Esophagus mucosa (tissue), 1 donor: ENCODE results near the gene MAST4. TPM values are rescaled to one million over a fixed set of nuclear protein-coding genes. Genes with fewer than 3 reads are reported as not detected.

Experiments used
- ATAC-seq: fragments of 200-7000 bp; cut with Tn5 transposase; one replicate; pipeline ENCODE4 v1.9.1; 2020
- total RNA-seq: library from RNA; stranded (reverse); gene quantifications from one replicate; pipeline ENCODE4 v1.2.4, GENCODE V29; 2023
- donor health status: DM: yes; HTN: yes; CAD: no.

MAST4 gene
- 106 TPM for total RNA-seq

GRCh38 chr5:66595756-66596635 lies at the start of gene MAST4:
Gene MAST4, plus strand, starts transcription at chr5:66596393. Its CDS starts 263 bp downstream, at chr5:66596656.
- ATAC-seq: peak; percentile 97

- no peak for ATAC-seq
Measured at GRCh38 chr5:66546541-66546940, 49.7 kb upstream of the MAST4 start.

- no peak for ATAC-seq
Measured at GRCh38 chr5:66551338-66551737, 44.9 kb upstream of the MAST4 start.

GRCh38 chr5:66551945-66552344 lies 44.2 kb upstream of the MAST4 start:
- peak; percentile 56 for ATAC-seq

DNA sequence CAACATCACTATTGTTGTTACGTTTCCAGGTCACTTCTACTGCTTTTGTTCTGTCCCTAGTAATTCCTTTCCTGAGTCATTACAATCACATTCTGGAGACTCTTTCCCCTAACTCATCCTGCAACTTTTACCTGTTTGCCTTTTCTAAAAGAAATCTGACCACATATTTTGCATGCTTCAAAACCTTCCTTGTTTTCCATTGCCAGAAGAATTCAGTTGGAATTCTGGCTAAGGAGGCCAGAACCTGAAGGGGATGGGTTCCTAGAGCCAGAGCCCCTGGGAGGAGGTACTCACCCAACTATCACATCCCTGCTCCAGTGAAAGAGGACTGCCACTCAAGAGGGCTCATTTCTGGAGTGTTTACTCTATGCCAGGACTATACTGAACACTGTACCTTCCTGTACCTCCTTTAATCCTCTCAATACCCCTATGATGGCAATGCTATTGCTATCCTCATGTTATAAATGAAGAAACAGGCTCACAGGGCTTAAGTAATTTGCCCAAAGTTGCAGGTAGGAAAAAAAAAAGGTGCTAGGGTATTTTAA lies 42.8 kb upstream of the MAST4 start:
- peak; percentile 42 for ATAC-seq

- ATAC-seq: peak; percentile 93
Measured at GRCh38 chr5:66553916-66554575, 42.1 kb upstream of the MAST4 start.

- ATAC-seq: no peak
Measured at GRCh38 chr5:66554884-66555283, 41.3 kb upstream of the MAST4 start.

DNA sequence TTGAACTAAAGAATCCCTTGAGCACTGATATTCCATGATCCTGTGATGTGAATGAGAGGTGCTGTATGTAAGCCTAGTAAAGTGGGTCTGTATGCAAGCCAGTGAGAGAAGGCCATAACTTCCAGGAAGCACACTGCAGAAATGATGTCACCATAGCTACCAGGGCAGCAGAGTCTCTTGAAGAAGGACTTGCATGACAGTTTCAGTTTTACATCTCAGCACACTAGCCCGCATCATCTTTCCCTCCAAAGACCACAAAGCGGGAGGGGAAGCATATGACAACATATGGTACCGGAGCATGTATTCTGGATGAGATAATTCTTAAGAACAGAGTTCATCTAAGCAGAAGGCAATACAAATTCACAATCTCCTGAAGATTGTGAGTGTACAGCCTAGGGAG lies 37.6 kb upstream of the MAST4 start:
- ATAC-seq: no peak

- no peak for ATAC-seq
Measured at GRCh38 chr5:66560371-66560770, 35.8 kb upstream of the MAST4 start.

DNA sequence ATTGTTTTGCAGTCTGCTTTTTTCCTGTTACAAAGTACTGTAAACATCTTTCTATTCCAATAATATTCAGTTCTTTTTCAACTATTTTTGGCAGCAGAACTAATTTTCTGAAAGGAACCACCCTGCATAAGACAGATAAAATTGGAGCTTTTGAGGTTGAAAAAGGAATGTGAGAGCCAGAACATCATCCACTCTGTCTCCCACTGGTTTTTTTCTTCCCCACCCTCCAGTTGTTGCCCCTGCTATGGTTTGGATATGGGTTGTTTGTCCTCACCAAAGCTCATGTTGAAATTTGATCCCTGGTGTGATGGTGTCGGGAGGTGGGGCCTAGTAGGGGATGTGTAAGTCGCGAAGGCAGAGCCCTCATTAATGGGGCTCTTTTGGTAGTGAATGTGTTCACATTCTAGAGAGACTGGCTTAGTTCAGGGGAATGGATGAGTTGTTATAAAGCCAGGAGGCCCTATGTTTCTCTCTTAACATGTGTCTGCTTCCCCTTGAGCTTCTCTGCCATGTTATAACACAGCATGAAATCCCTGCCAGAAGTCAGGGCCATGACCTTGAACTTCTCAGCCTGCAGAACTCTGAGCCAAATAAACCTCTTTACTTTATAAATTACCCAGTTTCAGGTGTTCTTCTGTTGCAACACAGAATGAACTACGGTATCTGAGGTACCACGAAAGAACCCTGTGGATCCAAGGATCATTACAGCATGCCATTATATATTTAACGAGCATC lies 34.8 kb upstream of the MAST4 start:
- no peak for ATAC-seq

DNA sequence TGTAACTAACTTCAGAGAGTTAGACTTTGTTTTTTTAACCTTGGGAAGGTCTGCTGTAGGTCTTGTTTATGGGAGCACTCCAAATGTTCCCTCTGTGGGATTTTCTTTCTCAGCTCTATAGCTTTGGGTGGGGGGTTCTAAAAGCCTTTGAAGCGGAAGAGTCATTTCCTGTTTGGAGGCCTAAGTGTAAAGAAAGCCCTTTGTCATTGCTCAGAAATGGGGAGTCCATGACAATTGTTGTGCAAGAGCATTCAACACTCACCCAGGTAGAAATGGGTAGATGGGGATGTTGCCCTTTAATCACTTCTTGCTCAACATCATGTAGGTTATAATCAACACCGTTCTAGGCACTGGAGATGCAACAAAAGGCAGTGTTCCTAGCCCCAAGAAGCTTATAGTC lies 30.3 kb upstream of the MAST4 start:
- no peak for ATAC-seq

- no peak for ATAC-seq
Measured at GRCh38 chr5:66567474-66567873, 28.7 kb upstream of the MAST4 start.

GRCh38 chr5:66570201-66570600 lies 26.0 kb upstream of the MAST4 start:
- no peak for ATAC-seq

DNA sequence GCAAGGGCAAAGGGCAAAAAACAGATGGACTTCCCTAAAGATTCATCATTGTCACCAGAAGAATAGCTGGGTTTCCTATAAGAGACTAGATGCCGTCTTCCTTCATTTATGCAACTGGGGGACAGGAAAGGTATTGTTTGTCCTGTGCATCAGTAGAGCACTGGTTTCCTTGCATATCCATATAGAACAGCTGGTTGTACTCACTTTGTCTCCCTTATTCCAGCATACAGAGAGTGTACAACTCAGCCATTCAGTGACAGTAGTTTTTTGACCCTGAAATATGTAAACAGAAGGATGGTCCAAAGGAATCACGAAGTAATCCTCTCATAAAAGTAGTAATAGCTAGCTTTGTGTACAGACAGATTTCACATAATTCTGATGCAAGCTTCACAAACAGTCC lies 22.5 kb upstream of the MAST4 start:
- no peak for ATAC-seq

DNA sequence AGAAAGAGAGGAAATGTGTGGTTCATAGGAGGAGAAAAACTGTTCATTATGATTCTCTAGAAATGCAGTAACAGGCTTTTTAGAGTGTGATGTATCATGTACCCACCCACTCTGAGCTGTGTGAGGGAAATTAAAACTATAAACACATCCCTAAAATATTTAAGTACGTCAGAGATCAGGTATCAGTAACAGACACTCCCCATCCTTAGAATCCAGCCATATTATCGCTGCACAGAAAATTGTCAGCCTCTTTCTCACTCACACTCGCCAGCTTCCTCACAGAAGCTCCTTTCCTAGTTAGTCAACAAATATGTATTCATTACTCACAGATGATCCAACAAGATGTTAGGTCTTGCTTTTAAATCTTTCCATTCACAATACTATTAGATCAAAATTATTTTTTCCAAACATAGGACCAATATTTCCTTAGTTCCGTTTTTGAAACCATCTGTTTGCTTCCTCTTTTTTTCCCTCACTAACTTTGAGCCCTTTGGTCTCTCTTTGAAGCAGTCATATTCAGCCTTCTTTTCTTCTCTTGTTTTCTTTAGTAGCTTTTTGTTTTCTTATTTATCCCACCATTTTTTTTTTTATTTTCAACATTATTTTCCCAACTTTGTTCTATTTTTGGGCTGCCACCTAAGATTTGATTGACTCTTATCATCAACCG lies 13.6 kb upstream of the MAST4 start:
- ATAC-seq: no peak

DNA sequence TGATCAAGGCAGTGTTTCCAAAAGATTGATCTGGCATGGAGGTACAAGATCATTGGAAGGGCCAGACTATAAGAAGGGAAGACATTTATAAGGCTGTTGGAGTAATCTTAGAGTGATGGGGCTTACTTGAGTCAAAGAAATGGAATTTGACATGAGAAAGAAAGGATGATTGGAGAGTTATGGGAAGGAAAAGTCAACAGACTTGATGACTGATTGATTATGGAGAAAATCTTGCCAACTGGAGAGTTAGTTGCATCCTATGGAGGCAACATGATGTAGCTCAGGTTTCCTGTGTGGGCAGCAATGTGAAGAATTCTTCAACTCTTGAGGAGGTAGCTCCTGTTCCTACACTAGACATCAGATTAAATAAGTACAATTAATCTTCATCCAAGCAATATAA lies 10.9 kb upstream of the MAST4 start:
- ATAC-seq: no peak

- ATAC-seq: no peak
Measured at GRCh38 chr5:66587771-66588170, 8.4 kb upstream of the MAST4 start.

GRCh38 chr5:66596636-66597182 lies 516 bp downstream of the MAST4 start:
- peak; percentile 51 for ATAC-seq

GRCh38 chr5:66597183-66597757 lies 1.1 kb downstream of the MAST4 start:
- peak; percentile 36 for ATAC-seq

DNA sequence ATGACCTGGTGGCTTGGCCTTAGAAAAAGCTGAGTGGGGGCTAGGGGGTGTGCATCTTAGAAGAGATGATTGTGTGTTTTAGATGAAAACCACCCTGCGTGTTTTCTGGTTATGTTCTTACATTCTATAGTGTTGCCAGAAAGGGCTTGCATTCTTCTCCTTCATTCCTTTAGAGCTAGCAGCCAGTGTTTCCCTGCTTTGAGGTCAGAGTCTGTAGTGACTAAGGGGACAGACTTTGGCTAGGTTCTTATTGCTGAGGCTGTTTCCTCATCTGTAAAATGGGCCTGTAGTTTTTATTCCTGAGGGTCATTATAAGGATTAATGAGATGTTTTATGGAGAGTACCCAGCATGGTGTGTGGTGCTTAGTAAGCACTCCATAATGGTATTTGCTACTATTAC lies 6.4 kb downstream of the MAST4 start:
- no peak for ATAC-seq

DNA sequence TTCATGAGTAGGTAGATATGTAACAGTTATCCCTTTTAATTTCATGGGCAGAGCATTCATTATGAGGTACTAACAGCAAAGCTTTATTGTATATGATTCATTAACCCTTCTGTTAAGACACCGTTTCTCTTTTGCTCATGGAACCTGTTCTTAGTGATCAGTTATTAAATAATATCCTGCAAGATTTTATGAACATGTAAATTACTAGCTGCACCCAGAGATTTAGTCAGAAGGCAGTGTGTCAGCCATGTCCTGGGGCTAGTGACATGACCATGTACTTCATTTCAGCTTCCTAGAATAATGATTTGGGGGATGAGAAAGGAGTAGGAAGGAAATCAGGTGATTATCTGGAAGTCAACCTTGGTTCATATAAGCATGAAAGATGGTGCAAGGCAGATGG lies 7.0 kb downstream of the MAST4 start:
- peak; percentile 72 for ATAC-seq

DNA sequence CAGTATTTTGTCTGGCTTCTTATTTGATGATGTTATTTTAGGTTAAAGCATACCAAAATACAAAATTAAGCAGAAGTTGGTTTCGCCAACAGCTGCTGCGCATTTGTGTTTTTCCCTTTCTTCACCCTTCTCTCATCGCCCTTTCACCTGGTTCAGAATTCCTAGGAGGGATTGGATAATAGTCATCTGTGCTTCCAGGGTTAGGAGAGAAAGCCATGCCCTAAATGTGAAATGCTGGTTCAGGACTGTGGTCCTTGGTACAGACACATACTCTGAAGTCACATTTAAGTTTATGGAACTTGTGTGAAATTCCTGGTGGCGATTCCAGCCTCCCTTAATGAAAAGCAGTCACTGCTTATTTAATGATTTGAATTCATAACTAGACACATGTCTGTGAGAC lies 7.7 kb downstream of the MAST4 start:
- ATAC-seq: no peak
